HG03064 (cell line): Measurements from ENCODE around the gene GLRX2.
"Not testable (repeated sequence)": the region's sequence is repeated elsewhere in the genome, so short reads cannot be mapped to it uniquely, and the experiment has no call there.

Experiments used
- ATAC-seq: cut with Tn5 transposase; IDR thresholded peaks from one replicate; pipeline ENCODE4 v1.9.1; 2021; ENCODE audit warnings: low read depth; ENCODE audit not compliant: unreplicated experiment

GLRX2 gene, protein sequence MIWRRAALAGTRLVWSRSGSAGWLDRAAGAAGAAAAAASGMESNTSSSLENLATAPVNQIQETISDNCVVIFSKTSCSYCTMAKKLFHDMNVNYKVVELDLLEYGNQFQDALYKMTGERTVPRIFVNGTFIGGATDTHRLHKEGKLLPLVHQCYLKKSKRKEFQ

DNA sequence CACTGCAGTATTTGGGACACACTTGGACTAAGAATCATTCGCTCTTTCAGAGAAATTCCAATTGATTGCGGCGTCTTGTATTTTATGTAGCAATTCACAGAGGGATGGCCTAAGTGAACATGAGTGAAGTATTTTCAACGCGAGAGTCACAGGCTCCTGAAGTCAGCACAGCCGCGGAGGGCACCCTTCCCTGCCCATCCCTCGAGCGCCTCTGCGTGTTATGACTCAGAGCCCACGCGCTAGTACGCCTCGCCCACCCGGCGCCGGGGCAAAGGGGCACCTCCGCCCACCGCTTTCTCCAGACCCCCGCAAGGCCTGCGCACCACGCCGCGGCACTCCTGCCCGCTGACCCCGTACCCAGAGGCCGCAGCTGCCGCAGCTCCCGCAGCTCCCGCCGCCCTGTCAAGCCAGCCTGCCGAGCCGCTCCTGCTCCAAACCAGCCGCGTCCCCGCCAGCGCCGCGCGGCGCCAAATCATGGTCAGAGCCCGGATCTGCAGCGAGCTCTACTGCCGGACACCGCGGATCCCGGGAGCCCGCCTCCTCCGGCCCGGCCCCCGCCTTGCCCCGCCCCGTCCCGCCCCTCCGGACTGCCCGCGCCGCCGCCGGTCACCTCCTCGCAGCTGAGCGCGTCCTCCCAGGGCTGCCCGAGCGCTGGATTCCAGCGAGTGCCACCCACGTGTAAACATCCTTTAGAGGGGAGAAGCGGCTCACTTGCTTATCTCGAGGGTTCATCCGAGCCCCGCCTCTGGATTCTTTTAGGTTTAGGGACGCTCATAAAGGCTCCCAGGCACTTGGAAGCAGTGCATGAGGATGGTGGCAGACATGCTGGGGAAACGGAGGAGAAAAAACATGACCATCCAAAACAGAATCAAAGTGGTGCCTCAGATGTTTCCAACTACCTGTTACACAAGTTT is at the start of gene GLRX2:
GLRX2 (minus strand) TSS at position 508 of the 914 bp plus-strand sequence; CDS start at position 476, 32 bp downstream.
- ATAC-seq: peak; percentile 95

DNA sequence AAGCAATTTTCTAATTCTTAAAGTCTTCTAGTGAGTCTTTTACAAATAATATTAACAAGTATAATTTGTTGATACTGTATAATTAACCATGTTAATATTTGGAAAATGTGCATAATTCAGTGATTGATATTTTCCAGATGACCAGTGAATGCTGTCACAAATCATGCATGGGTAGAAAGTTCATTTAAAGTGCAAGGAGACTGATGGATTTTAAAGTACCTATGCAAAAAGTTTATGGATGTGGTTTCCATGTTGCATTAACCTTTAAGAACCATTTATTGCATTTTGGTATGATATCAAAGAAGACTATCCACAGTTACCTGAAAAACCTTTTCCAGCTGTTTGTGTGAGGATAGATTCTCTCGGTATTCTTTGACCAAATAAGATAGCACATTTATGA is 39.8 kb upstream of the GLRX2 start:
- no peak for ATAC-seq

DNA sequence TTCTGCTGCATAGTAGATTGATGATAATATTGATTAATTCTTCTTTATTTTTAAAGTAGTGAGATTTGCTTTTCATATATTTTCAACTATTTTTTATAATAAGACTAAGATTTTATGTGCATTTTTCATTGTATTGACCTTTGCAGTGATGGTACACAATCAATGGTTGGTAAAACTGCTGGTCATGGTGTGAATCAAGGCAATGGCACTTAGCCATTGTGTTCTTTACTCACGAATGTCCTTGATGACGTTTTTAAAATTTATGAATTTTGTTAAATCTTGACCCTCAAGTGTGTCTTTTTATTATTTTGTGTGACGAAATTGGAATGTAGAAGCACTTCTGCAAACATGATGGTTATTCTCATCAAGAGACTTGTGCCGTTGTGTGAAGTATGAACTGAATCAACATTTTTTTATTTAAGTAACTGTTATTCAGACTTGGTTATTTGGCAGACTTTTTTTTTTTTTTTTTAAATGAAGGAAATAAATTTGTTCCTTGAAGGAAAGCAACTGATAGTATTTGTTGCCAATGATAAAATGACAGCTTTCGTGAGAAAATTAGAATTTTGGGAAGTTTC is 39.2 kb upstream of the GLRX2 start:
- ATAC-seq: no peak

DNA sequence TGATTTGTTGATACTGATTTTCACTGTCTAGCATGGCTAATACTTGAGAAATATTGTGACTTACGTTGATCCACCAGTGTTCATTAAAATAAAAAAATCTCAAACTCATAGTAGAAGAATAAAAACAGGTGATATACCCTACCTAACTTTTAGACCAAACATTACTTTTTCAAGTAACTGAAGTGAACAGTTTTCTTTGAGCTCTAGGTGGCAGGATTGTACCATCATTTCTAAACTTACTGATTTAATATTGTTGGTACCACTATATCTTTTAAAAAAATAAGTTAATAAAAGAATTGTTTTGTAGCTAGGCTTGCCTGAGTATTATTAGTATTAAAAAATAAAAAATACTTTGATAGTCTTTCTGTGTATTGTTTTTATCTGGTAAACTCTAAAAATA is 38.1 kb upstream of the GLRX2 start:
- no peak for ATAC-seq

DNA sequence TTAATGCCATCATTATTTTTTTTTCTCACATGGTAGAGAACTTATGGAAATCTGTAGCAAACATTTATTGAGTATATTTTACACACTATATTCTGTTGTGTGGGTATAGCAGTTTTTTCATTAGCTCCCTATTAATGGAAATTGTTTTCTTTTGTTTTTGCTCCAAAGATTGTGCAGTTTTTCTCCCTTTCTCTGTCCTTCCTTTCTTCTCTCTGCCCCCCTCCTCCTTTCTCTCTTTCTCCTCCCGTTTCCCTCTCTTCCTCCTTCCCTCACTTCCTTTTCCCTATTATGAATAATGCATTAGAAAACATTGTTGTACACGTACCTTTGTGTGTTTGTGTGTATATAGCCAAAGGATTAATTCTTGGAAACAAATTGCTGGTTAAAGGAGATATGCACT is 37.2 kb upstream of the GLRX2 start:
- ATAC-seq: no peak

DNA sequence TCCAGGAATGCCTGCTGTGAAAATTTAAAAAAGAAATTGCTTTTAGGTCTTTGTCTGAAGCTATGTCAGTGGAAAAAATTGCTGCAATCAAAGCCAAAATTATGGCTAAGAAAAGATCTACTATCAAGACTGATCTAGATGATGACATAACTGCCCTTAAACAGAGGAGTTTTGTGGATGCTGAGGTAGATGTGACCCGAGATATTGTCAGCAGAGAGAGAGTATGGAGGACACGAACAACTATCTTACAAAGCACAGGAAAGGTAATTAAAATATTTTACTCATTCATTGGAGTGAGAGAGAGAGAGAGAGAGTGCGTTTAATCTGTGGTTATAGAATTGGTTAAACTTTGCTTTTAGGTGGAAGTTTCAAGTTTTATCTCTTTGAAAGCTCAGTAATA is 36.6 kb upstream of the GLRX2 start:
- no peak for ATAC-seq

DNA sequence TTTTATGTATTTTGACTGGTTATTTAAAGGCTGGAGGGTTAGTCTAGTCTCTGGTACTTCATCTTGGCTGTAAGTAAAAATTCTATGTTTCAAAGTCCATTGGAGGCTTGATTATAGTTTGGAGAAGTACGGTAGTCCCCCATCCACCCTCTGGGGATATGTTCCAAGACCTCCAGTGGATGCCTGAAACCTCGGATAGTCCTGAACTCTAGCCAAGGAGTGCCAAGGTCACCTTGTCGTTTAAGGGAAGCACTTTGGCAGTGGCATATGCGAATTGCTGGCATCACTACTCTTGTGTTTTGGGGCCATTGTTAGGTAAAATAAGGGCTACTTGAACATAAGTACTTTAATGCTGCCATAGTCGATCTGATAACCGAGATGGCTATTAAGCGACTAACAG is 35.0 kb upstream of the GLRX2 start:
- ATAC-seq: no peak

DNA sequence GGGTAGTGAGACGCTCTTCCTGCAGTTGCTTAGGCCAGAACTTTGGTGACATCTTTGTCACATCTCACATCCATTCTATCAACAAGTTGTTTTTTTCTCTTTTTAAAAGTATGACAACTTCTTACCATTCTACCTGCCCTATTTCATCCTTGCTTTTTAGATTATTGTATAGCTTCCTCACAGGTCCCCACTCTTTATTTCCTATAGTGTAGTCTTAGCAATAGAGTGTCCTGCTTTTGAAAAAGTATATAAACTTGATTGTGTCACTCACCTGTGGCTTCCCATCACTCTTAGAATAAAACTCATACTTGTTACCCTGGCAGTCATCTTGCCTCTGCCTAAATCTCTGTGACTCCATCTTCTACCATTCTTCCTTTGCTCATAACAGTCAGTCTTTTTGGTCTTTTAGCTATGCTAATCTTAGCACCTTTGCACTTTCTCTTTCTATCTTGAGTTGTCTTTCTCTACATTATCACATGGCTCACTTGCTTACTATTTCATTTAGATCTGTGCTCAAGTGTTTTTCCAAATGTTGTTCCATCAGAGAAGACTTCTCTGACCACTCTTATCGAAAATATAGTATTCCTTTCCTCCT is 26.1 kb upstream of the GLRX2 start:
- no peak for ATAC-seq

DNA sequence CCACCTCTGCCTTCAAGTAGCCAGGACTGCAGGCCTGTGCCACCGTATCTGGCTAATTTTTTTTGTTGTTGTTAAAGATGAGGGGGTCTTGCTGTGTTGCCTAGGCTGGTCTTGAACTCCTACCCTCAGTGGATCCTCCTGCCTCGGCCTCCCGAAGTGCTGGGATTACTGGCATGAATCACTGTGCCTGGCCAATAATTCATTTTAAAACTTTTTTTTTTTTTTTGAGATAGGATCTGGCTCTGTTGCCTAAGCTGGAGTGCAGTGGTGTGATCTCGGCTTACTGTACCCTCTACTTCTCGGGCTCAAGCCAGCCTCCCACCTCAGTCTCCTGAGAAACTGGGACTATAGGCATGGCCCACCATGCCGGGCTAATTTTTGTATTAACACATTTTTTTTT is 20.2 kb upstream of the GLRX2 start:
- no peak for ATAC-seq

DNA sequence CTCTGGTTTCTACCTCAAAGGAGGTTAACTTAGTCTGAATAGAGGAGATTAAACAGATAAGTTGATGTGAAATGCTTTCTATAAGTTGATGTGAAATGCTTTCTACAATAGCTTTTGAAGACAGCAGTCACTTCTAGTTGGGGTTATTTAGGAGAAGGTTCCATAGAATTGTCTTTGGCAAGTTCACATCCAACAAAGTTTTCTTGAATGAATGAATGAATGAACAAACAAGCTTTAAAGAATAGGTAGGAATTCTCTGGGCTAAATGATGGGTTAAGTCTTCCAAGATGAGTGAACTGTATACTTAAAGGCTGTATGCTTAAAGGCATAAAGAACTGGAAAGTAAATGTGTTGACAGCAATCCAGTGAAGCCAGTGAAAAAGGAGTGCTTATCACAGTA is 18.5 kb upstream of the GLRX2 start:
- no peak for ATAC-seq

DNA sequence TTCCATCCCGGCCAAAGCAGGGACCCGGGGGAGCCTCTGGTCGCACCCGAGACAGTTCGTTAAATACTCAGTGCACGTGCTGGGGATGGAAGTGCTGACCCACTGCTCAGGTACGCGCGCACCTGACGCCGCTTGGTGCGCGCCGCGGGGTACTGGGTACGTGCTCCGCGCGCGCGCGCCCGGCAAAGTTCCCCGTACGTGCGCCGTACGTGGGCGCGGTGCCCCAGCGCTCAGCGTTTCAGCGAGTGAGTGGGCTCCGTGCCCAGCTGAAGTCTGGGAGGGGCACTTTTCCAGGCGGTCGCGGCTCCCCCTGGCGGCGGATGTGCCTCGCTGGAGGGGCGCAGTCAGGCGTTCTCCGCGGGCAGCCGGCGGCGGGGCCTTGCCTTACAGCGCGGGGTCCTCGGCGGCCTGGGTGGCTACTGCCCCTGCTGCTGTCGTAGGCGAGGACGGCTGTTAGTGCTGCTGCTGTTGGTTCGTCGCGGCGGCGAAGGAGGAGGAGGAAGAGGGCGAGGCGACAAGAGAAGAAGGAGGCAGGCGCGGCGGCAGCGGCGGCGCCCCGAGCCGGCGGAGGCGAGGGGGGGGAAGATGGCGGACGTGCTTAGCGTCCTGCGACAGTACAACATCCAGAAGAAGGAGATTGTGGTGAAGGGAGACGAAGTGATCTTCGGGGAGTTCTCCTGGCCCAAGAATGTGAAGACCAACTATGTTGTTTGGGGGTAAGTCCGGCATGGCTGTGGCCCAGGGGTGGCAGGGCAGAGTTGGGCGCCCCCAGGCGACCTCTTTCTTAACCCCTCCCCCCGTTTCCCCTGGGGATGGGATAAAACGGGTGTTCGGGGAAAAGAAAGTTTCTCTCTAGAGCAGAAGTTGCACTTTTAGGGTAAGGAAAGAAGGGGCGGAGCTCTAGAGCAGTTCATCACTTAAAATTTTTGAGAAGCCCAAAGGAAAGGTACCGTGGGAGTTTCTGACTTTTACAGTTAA is 16.7 kb upstream of the GLRX2 start, which contains the start of gene CDC73:
CDC73 (plus strand) TSS at position 416 of the 978 bp plus-strand sequence; CDS start at position 586, 170 bp downstream.
- ATAC-seq: peak; percentile 91

DNA sequence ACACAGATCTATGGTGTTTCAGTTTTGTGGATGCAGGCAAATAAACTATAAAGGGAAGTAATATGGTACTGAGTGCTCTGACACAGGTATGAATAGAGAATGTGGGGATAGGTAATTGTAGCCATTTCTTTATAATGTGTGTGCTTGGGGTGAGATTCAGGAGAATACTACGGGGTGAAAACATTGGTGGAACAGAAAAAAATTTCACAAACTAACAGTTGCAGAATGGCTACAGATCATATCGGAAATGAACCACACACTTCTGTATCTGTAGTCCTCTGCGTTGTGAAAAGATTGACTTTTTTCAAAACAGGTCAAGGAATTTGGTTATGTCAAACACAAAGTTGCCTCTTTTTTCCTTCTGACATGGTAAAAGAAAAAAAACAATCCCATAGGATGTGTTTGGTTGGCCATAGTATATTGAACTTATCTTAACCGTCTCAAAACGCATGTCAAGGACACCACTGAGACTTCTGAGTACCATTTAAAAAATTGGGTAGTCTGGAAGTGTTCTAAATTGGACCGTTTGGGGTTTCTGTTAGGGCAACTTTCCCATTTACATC is 15.5 kb upstream of the GLRX2 start:
- no peak for ATAC-seq

DNA sequence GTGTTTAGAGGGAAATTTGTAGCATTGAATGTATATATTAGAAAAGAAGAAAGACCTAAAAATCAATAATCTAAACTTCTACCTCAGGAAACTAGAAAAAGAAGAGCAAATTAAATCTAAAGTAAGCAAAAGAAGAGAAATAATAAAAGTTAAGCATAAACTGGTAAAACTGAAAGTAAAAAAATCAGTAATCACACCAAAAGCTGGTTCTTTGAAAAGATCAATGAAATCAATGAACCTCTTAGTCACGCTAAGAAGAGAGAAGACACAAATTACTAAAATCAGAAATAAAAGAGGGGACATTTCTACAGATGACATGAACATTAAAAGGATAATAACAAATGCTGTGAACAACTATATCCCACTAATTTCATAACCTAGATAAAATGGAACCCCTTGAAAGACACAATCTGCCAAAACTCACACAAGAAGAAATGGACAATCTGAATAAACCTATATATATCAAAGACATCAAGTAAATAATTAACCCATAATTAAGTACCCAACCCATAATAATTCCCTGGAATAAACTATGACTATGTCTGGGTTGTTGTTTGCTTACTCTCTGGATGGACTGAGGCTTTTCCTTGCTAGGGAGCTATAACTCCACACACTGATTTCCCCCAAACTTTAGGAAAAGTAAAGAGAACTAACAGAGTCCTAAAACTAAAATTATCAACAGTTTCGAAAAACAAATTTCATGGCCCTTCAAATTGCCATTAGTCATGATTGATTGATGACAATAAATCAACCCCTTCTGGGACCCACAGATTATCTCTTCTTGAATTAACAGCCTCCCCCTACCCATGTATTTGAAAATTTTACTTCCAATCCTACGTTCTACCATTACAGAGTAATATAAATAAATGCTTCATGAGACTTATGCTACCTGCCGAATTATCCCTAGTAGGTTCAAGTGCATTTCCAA is 13.9 kb upstream of the GLRX2 start:
- ATAC-seq: no peak

DNA sequence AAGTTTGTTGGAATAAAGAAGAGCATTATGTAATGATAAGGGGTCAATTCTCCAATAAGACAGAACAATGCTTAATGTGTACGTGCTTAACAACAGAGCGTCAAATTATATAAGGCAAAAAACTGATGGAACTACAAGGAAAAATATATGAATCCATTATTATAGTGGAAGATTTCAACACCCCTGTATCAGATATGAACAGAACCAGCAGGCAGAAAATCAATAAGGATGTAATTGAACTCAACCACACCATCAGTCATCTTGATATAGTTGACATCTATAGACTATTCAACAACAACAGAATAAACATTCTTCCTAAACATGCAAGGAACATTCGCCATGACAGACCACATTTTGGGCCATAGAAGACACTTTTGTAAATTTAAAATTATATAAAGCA is 13.0 kb upstream of the GLRX2 start:
- no peak for ATAC-seq

DNA sequence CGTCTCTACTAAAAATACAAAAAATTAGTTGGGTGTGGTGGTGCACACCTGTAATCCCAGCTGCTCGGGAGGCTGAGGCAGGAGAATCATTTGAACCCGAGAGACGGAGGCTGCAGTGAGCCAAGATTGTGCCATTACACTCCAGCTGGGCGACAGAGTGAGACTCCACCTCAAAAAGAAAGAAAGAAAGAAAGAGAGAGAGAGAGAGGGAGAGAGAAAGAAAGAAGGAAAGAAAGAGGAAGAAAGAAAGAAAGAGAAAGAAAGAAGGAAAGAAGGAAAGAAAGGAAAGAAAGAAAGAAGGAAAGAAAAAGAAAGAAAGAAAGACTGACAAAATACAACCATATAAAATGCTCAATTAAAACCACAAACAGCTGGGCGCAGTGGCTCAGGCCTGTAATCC is 12.0 kb upstream of the GLRX2 start:
- not testable (repeated sequence) for ATAC-seq

DNA sequence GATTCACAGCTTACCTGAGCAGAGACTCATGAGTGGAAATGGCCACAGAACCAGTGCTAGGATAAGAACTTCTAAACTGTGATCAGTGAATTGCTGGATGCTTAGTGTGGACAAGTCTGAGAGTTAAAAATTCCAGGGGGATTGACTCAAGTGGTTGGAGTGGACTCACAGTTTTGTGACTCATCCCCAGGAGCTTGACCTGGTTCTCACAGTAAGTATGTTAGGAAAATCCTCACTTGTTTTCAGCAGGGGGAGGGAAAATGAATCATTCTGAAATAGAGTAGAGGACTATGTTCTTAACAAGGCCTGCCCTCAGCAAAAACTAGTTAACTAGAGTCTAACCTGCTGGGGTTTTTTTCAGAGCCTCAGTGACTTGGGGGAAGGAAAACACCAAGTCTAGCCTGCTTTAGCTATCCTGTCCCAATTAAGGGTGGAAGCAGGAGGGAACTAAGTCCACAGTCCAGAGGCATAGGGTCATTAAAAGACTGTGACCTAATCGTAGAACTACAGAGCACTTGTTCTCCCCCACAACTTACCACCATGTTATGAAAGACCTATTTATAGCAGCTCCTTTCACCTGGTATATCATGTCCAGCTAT is 10.5 kb upstream of the GLRX2 start:
- ATAC-seq: no peak

DNA sequence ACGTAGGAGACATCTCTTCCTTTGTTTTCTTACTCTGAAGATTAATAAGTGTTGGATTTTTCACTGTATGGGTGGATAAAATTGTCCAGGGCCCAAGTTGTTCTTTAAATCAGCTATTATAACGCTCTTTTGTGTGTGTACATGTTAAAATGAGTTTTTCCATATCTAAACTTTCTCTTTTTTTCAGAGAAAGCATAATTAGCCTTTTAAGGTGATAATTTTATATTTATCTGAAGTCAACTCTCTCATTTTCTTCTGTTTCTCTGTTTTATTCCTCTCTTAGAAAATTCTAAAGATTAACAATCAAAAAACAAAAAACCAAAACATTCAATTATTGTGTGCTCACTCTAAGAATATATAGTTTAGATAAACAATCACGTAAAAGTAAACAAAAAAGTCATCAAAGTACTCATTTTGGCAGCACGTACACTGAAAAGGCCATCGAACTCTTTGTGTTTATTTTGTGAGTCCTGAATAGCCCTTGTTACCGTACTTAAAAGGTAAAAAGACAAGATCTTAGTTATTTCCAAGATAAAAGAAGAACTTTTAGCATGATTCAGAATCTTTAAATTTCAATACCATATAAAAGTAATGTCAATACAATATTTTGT is 9.4 kb upstream of the GLRX2 start:
- ATAC-seq: no peak

DNA sequence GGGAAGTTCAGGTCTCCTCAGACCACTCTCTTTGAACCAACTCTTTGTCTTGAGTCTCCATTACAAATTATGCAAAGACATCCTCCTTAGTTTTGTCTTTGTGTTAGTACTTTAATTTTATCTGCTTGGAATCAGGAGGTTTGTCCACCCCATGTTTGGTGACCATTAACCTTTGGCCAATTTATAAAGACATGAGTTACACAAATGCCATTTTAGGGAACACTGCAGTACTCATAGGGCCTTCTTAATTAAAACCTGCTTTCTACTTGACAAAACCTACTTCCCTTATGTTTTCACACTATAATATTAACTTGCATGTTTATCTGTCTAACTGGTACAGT is 8.7 kb upstream of the GLRX2 start:
- ATAC-seq: no peak
